Calu3 (cell line): ENCODE results near the gene PYURF. TPM values are rescaled to one million over a fixed set of nuclear protein-coding genes. Genes with fewer than 3 reads are reported as not detected.

Experiments used
- BruUV-seq: library from RNA; stranded (reverse); fragments of 400-500 nt; replicated peaks from 2 replicates; lab custom pipeline; 2021; lab: Mats Ljungman, UMichigan
- CTCF ChIA-PET: fragments of 300-600 bp; sonication (Branson Sonifier 250); formaldehyde crosslinking; loops from one replicate; lab custom pipeline; 2022; ENCODE audit warnings: antibody characterized with exemption; lab: Charles Lee
- DNase-seq: peaks from one replicate; pipeline ENCODE4 v3.0.0; 2022
- H3K27ac Mint-ChIP-seq: one replicate; pipeline ENCODE4 v1.8.0; 2022; ENCODE audit warnings: mixed read lengths; ENCODE audit not compliant: unreplicated experiment
- H3K27me3 Mint-ChIP-seq: one replicate; pipeline ENCODE4 v1.8.0; 2022; ENCODE audit warnings: mixed read lengths; ENCODE audit not compliant: unreplicated experiment
- H3K36me3 Mint-ChIP-seq: one replicate; pipeline ENCODE4 v1.8.0; 2022; ENCODE audit warnings: mild to moderate bottlenecking, moderate library complexity, mixed read lengths; ENCODE audit not compliant: insufficient read depth, unreplicated experiment
- H3K4me1 Mint-ChIP-seq: one replicate; pipeline ENCODE4 v1.8.0; 2022; ENCODE audit warnings: mild to moderate bottlenecking, low read depth, mixed read lengths; ENCODE audit not compliant: unreplicated experiment
- H3K4me3 Mint-ChIP-seq: one replicate; pipeline ENCODE4 v1.8.0; 2022; ENCODE audit warnings: mild to moderate bottlenecking, low read depth, moderate library complexity, mixed read lengths; ENCODE audit not compliant: unreplicated experiment
- H3K9me3 Mint-ChIP-seq: one replicate; pipeline ENCODE4 v1.8.0; 2022; ENCODE audit warnings: low read depth, mixed read lengths; ENCODE audit not compliant: unreplicated experiment
- intact Hi-C: fragments of 100-400 bp; cut with micrococcal nuclease; formaldehyde crosslinking; loops from one replicate; pipeline ENCODE4 v1.10.0; 2022; ENCODE audit not compliant: unreplicated experiment
- total RNA-seq: library from RNA; stranded (reverse); gene quantifications from 2 replicates; pipeline ENCODE4 v1.2.3, GENCODE V29; 2022
- TF ChIP-seq, protein P1 (sequence below): fragments of 200-600 bp; IDR thresholded peaks from one replicate; pipeline ENCODE4 v1.8.0; 2022; ENCODE audit warnings: antibody characterized with exemption; ENCODE audit not compliant: unreplicated experiment

Gene PYURF
- total RNA-seq, 1 experiment from 2014 or later = 37.9 TPM

DNA sequence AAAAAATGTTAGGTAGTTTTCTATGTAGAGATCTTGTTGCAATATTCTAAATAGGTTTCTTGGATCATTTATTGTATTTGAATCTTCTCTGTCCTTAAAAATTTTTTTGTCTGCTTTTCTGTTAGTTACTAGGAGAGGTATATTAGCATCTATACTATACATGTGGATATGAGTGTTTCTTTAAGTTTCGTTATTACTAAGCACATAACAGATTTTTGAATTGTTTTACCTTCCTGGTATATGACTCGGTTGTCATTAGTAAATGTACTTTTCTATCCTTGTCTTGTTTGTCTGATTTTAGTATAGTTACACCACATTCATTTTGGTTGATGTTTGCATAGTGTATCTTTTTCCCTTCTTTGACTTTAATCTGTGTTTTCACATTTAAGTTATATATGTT lies 20.2 kb downstream of the PYURF start:
- no peak for DNase-seq
- H3K36me3 Mint-ChIP-seq = no peaks in the 10 kb centered on the region
- no peak overlapping the region for H3K4me3 Mint-ChIP-seq
- H3K27ac Mint-ChIP-seq = no peak overlapping the region
- H3K4me1 Mint-ChIP-seq = no peaks in the 10 kb centered on the region
- H3K9me3 Mint-ChIP-seq = no peaks in the 10 kb centered on the region
- no TSS peak for BruUV-seq
- TF ChIP-seq, protein P1, sequence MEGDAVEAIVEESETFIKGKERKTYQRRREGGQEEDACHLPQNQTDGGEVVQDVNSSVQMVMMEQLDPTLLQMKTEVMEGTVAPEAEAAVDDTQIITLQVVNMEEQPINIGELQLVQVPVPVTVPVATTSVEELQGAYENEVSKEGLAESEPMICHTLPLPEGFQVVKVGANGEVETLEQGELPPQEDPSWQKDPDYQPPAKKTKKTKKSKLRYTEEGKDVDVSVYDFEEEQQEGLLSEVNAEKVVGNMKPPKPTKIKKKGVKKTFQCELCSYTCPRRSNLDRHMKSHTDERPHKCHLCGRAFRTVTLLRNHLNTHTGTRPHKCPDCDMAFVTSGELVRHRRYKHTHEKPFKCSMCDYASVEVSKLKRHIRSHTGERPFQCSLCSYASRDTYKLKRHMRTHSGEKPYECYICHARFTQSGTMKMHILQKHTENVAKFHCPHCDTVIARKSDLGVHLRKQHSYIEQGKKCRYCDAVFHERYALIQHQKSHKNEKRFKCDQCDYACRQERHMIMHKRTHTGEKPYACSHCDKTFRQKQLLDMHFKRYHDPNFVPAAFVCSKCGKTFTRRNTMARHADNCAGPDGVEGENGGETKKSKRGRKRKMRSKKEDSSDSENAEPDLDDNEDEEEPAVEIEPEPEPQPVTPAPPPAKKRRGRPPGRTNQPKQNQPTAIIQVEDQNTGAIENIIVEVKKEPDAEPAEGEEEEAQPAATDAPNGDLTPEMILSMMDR = no peak
- intact Hi-C loops = no loop called here
- CTCF ChIA-PET = no interaction called here
- H3K27me3 Mint-ChIP-seq = no peaks in the 10 kb centered on the region

- intact Hi-C loops = no loop called here
- no peak overlapping the region for H3K27ac Mint-ChIP-seq
- H3K27me3 Mint-ChIP-seq = no peaks in the 10 kb centered on the region
- DNase-seq = no peak
- no peaks in the 10 kb centered on the region for H3K36me3 Mint-ChIP-seq
- no peaks in the 10 kb centered on the region for H3K9me3 Mint-ChIP-seq
- CTCF ChIA-PET = no interaction called here
- TF ChIP-seq, protein P1 = no peak
- no peak overlapping the region for H3K4me3 Mint-ChIP-seq
- no peaks in the 10 kb centered on the region for H3K4me1 Mint-ChIP-seq
- no TSS peak for BruUV-seq
Measured at GRCh38 chr4:88497859-88498409, 25.6 kb downstream of the PYURF start.

DNA sequence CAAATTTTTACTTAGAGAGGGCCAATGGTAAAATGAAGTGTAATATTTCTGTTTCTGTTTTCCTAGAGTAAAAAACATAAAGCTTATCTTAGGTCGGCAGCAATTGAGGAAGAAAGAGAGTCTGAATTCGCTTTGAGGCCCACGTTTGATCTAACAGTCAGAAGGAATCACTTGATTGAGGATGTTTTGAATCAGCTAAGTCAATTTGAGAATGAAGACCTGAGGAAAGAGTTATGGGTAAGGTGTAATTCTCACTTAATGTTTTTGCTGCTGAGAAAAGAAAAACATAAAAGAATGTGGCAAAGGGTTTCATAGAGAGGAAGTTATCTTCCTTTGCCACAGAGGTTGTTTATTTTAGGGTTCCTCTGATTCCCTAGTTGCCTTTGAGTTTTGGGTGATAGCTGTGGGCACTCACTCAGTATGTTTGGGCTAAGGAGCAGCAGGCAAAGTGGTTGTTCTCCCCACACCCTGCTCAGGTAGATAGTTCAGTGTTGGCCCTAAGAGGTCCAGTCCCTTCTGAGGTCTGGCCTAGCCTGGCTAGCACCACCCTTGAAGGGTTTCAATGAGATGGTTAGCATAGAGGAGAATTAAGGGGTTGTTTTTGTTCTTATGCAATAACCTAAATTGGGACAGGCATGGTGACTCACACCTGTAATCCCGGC lies 34.3 kb downstream of the PYURF start:
- Mint-ChIP-seq H3K4me3 (no peak overlapping the region), H3K36me3 (no peaks in the 10 kb centered on the region), H3K27me3 (no peaks in the 10 kb centered on the region), H3K9me3 (no peaks in the 10 kb centered on the region), H3K27ac (no peak overlapping the region), H3K4me1 (no peaks in the 10 kb centered on the region)
- no peak for DNase-seq
- BruUV-seq = no TSS peak
- CTCF ChIA-PET = interaction anchor here (0.6 kb wide), 1 partner anchor 244 kb away, joined by 5 read pairs; no protein-coding TSS in a partner anchor
- TF ChIP-seq, protein P1 = no peak
- intact Hi-C loops = no loop called here

- intact Hi-C loops = no loop called here
- BruUV-seq = no TSS peak
- no peak overlapping the region for H3K27ac Mint-ChIP-seq
- H3K36me3 Mint-ChIP-seq = no peaks in the 10 kb centered on the region
- H3K9me3 Mint-ChIP-seq = no peaks in the 10 kb centered on the region
- DNase-seq = no peak
- TF ChIP-seq, protein P1 = no peak
- no peak overlapping the region for H3K4me3 Mint-ChIP-seq
- H3K27me3 Mint-ChIP-seq = no peaks in the 10 kb centered on the region
- no peaks in the 10 kb centered on the region for H3K4me1 Mint-ChIP-seq
- CTCF ChIA-PET = no interaction called here
Measured at GRCh38 chr4:88481537-88481936, 42.0 kb downstream of the PYURF start.
